ENCODE results near the gene PPM1A.

DNA sequence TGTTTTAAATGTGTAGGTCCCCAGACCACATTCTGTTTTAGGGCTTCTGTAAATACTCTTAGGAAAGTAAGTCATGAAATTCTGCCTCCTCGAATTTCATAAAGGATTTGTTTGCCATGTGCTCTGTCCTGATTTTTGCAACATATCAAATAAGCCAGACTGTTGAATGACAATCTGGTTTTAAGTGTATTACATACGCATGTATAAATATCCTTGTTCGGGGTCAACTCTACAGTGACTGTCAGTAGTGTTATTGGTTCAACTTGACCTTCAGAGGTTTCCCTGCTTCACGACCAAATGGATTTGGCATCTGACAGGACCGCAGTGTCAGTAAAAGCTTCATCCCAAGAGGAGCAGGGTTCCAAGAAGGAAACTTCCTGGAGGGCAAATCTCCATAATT, 52.7 kb downstream of the PPM1A start:
- no peak for TF ChIP-seq EZH2 (IDR thresholded peaks at IDR 0.05; ENCODE audit: borderline replicate concordance, low read depth, low read length, severe bottlenecking)
- TF ChIP-seq, protein P1, sequence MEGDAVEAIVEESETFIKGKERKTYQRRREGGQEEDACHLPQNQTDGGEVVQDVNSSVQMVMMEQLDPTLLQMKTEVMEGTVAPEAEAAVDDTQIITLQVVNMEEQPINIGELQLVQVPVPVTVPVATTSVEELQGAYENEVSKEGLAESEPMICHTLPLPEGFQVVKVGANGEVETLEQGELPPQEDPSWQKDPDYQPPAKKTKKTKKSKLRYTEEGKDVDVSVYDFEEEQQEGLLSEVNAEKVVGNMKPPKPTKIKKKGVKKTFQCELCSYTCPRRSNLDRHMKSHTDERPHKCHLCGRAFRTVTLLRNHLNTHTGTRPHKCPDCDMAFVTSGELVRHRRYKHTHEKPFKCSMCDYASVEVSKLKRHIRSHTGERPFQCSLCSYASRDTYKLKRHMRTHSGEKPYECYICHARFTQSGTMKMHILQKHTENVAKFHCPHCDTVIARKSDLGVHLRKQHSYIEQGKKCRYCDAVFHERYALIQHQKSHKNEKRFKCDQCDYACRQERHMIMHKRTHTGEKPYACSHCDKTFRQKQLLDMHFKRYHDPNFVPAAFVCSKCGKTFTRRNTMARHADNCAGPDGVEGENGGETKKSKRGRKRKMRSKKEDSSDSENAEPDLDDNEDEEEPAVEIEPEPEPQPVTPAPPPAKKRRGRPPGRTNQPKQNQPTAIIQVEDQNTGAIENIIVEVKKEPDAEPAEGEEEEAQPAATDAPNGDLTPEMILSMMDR (IDR thresholded peaks at IDR 0.05; ENCODE audit: extremely low read depth in 1 of 2, insufficient read depth in 1 of 2, low read depth in 1 of 2, low read length in 2 of 2), result no peak
